NCI-H1694 treated with DMSO at 0.1 percent for 48 hours (cell line): ENCODE data around the gene NUP205.
"Not testable (repeated sequence)": the region's sequence is repeated elsewhere in the genome, so short reads cannot be mapped to it uniquely, and the experiment has no call there.

ENCODE experiments used
- DNase-seq: peaks from one replicate; lab custom pipeline; 2025; lab: John Stamatoyannopoulos, UW

NUP205 gene

DNA sequence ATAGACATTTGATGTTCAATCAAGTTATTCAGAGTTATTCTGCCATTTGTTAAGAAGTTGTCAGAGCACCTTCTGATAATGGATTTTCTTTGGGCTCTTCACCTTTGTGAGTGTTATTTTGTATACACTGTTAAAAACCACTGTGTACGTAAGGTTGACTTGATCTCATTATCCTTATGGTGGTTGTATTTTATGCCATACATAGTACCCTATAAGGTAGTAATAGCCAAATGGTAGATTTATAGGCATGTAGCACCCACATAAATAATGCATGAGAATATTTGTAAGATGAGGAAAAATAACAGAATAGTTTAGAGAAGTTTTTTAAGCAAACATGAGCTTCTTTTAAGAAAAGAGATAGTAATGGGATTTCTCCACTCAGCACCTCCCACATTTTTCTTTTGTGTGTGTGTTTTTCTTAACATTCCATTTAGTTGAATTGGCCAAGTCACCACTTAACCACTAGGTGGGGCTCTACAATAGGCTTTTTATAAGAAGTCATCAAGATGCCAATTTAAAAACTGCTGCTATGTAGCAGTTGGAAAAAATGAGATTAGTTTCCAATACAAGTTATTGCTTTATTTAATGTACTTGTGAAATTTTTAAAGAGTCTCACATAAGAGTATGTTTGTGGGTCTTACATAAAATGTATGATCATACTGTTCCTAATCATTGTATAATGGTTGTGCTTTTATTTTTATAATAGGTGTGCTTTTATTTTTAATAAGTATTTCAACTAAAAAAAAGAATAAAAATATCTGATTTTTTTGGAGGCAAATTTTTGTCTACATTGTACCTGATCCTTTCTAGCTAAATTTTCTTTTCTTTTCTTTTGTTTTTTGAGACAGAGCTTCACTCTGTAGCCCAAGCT is 63.5 kb downstream of the NUP205 start:
- peak; percentile 47 for DNase-seq

DNA sequence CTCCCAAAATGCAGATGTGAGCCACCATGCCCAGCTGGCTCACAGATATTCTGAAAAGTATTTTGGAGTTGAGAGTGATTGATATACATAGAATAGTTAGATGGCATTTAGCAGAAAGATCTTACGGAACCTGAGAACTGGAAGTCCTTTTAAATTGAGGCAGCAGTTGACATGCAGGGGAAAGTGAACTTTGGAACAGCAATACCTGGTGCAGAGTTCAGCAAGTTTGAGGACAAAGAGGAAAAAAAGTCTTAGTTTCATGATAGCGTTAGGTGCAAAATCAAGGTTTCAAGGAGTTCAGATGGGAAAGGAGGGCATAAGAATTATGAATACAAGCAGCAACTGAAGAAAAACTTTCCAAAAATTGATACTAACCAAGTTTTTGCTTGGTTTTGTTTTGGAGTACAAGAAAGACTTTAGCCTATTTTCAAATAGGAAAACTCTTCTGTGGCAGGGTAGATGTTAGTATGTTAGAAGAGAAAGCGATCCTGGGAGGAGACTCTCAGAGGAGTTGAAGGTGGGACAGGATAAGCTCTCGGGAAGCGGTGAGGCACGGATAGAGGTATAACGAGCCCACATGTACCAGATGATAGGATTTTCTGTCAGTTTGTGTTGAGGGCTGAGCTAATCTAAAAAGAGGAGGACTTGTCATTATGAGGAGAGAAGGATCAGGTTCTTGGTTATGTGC is 76.6 kb downstream of the NUP205 start:
- no peak for DNase-seq

DNA sequence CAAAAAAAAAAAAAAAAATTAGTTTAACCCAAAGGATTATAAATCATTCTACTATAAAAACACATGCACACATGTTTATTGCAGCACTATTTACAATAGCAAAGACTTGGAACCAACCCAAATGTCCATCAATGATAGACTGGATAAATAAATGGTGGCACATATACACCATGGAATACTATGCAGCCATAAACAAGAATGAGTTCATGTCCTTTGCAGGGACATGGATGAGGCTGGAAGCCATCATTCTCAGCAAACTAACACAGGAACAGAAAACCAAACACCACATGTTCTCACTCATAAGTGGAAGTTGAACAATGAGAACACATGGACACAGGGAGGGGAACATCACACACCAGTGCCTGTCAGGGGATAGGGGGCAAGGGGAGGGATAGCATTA is 82.0 kb downstream of the NUP205 start:
- not testable (repeated sequence) for DNase-seq

DNA sequence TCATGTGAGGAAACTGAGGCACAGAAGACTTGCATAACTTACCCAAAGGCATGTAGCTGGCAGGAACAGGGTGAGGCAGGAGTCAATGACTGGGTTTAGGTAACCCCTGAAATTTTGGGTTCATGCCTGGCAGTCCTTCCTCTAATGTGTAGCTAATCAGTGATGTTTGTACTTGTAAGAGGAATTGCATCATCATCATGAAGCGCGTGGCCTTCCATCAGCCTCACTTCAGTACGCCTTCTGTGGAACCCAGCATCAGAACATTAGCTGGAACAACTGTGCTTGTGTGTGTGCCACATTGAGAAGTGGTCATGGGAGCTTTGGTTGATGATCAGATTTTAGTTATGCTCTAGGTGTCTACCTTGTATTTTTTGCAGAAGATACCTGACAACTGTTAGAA is 86.4 kb downstream of the NUP205 start:
- DNase-seq, result no peak

DNA sequence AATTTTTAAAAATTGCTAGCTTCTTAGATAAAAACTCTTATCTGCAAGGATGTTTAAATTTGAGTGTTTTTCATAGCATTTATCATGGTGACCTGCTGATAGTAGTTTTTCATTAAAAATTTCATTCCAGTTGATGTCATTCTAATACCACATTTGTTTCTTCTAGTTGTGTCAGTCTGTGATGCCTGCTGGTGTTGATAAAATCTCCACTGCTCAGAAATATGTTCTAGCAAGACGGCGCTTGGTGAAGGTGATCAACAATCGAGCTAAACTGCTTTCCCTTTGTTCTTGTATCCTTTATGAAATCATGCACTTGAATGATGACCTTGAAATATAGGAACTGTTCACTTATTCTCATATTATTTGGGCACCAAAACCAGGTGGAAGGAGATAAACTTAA is 87.0 kb downstream of the NUP205 start:
- no peak for DNase-seq

DNA sequence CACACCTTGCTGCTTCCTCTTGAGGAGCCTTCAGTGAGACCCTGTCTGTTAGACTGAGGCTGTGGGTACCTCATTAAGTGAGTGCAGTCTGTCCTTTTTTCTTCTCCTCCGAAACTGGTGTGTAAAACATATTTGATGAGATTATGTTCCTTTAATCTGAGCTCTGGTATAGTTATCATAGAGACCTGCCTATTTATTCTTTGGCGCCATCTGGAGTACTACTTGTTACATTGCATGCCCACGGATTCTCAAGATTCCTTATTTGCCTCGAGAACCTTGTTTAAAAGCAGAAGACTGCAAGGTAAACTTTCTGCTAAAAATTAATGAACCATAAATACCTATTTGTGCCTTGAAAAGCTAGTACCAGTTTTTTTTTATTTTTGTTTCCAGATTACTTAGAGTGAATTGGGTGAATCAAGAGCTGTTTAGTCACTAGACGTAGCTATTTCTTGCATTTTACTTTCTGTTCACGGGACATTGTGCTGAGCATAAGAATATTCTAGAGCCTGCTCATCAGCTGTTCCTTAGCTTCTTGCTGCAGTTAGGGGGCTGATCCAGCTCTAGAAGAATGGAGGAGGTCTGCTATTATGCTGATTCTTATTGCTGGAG is 87.7 kb downstream of the NUP205 start:
- peak; percentile 57 for DNase-seq

DNA sequence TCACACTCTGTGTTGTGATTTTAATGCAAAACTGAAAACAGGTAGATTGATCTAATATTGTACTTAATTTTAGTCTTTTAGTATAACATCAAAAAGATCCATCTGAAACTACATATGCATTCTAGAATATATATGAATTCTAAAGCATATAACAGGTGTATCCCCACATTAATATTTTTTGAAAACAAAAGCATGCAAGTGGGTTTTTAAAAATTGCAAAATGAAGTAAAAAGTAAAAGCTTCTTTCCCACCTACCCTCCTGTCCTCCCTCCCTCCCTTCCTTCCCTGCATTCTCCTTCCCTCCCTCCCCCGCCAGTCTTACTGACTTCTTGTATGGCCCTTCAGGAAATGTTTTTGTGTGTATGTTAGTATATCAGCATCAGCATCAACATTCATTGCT is 90.0 kb downstream of the NUP205 start:
- DNase-seq, result no peak

DNA sequence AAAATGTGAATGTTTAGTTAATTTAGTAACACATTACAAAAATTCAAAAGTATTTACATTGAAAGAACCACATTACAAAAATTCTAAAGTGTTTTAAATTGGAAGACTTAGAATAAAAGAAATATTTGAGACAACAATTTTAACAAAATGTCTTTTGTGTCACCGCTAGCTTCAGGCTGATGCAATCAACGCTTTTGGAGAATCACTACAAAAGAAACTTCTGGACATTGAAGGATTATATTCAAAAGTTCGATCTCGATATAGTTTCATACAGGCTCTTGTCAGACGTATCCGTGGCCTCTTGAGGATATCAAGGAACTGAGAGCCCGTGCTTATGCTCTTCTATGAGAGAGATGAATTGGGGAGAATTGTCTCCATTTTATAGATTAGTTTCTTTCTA is 90.5 kb downstream of the NUP205 start:
- DNase-seq, result no peak

DNA sequence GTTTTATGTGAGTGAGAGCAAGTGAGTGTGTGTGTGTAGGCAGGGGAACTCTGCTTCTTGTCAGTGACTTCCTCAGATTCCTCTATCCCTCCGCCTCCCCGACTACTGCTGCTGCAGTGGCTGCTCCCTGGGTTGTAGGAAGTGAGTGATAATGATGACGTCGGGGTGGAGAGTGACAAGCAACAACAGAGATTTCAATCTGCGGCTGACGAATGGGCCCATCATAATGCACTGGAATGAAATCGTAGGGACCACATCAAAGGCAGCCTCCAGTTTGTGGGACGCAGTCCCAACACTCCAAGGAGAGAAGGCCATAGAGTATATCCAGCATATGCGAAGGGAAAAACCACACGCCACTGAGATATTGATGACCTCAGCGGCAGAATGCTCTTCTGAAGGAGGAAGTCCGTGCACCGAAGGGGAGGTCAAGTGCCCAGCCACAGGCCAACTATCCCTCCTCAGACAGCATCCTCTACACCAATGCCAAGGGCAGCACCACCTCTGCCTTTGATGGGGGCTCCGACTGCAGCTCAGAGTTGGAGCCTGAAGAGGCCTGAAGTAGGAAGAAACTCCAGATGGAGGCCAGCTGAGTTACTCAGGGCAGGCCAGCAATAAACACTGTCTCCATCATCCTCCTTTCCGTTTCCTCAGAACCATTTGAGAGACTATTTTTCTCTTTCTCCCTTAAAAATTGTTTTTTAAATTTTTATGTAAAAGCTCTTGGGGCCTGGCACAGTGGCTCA is 93.3 kb downstream of the NUP205 start:
- DNase-seq, result no peak

DNA sequence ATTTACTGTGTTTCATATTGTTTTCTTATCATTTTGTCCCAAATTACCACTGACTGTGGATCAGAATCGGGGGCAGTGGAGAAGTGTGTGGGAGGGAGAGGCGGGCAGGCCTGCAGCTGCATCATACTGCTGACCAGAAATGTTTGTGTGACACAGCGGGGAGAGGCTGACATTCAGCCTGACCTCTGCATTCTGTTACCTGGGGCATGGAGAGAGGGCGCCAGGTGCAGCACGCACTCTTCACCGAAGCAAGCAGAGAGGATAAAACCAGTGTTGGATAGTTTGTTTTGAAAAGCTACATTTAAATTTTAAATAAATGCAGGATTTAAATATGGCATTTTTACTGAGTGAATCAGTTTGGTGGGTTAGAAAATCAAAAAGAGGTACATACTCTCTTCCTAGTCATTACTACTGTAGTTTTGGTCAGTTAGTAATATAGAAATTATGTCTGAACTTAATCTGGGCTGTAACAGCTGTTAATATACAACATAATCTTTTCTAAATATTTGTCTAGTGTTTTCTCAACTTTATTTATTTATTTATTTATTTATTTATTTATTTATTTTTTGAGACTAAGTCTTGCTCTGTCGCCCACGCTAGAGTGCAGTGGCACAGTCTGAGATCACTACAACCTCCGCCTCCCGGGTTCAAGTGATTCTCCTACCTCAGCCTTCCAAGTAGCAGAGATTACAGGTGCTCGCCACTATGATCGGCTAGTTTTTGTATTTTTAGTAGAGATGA is 95.8 kb downstream of the NUP205 start:
- no peak for DNase-seq

DNA sequence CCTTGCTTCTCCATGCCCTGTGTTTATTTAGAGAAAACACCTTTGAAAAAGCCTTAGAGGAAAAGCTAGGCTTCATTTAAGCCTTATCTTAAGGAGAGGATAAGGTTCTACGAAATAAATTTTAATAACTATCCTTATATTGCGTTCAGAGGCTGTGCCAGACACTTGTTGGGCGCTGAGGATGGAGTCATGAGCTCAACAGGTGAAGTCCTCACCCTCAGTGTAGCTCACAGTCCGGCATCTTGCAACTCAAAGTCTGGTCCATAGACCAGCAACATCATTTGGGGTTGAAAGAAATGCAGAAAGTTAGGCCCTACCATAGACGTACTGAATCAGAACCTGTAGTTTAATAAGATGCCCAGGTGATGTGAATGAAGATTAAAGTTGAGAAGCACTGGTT is 100.8 kb downstream of the NUP205 start:
- DNase-seq, result no peak

DNA sequence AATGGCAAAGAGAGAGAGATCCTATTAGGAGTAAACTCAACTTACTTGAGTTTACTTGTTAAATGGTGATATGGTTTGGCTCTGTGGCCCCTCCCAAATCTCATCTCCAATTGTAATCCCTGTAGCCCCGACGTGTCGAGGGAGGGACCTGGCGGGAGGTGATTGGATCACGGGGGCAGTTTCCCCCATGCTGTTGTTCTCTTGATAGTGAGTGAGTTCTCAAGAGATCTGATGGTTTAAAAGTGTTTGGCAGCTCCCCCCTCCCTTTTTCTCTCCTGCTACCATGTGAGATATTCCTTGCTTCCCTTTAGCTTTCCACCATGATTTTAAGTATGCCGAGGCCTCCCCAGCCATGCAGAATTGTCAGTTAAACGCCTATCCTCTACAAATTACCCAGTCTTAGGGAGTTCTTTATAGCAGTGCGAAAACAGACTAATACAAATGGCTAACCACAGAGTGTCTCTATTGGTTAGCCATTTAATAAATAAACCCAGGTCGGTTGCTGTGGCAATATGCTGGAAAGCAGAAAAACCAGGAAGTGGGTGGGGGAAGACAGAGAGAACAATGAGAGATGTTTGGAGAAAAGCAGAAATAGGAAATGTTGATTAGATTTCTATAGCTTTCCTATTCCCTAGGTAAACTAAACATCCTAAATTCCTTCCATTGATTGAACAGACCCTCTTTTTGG is 101.6 kb downstream of the NUP205 start:
- DNase-seq, result no peak

DNA sequence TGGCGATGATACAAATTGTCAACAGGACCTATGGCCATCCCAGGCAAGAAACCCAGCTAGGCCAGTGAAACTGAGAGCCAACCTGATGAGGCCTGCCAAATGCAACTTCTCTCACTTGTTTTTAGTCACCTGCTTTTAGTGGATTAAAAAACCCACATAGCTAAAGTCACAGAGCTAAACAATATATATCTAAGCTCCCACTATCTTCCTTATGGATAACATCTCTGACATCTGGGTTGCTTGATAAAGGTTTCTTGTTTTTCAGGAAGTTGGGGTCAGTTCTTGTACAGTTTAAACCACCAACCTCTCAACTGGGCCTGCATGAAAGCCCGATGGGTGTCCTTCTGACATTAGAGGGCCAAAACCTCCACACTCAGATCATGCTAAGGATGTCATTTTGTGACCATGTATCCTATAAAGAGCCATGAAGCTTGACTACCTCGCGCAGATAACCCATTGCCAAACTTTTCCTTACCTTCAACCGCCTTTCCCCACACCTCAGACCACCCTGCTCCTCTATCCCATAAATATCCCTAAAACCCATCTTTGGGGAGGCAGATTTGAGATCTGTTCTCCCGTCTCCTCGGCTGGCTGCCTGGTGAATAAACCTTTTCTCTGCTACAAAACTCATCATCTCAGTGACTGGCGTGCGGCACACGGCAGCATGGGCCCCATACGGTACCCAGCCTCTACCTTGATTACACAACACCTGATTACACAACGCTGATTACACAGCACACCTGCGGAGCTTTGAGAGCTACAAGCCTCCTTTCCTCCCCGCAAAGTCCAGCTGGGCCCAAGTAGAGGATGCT is 103.8 kb downstream of the NUP205 start:
- no peak for DNase-seq

DNA sequence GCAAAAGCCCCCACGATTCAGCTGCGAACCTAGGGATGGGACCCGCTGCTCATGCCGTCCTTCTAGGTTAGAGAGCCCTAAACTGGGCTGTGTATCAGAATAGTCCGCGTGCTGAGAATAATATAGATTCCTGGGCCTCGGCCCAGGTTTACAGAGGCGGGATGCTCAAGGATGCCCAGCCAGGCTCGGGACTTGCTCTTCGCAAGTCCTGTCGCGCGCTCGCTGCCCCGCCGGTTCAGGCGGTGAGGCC is 104.3 kb downstream of the NUP205 start:
- no peak for DNase-seq

DNA sequence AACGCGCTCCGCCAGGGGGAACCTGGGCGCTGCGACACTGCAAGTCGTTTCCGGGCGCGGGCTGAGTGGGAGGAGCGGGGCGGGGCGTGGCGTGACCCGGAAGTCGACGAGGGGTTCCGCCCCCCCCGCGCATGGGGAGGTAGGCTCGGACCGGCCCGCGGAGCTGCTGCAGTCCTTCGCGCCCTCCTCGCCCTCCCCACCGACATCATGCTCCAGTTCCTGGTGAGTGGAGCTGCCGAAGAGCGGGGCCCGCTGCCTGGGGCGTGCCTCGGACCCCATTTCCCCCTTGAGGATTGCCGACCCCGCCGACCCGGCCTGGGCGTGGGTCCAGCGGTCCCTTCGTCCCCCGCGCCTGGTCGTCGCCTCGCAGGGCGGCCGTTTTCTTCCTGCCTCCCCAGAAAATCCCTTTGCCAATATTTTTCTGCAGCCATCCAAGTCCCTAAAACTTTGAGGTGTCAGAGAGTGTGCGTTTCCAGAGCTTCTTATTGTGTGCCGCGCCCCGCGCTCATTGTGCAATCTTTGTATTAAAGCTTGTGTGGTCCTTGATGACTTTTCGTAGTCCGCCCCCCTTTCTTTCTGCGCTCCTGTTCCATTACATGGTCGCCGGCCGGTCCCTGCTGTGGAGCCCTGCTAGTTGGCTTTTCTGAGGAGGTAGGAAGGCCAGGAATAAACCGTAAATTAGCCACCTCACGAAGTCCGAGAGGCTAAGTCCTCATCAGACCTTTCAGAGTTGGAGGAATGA is 104.8 kb downstream of the NUP205 start, which contains the start of gene STMP1:
TSS of gene STMP1 (plus strand) at position 142 of the 742 bp plus-strand sequence.
- DNase-seq, result peak; percentile 88

DNA sequence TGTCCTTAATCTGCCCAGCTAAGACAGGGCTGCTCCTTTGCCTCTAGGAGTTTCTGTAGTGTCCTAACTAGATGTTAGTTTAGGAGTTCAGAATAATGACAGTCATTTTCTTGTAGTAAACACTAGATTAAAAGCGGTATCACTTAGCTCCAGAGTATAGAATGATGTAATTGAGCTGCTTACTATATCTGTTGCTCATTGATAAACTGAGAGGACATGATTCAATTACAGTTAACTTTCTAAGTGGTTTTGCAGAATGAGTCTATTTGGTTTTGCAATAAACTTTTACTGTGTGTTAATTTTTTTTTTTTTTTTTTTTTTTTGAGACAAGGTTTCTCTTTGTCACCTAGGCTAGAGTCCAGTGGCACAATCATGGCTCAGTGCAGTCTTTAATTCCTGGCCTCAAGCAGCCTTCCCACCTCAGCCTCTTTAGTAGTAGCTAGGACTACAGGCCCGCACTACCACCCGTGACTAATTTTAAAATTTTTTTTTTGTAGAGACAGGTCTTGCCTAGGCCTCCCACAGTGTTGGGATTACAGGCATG is 106.4 kb downstream of the NUP205 start:
- no peak for DNase-seq

DNA sequence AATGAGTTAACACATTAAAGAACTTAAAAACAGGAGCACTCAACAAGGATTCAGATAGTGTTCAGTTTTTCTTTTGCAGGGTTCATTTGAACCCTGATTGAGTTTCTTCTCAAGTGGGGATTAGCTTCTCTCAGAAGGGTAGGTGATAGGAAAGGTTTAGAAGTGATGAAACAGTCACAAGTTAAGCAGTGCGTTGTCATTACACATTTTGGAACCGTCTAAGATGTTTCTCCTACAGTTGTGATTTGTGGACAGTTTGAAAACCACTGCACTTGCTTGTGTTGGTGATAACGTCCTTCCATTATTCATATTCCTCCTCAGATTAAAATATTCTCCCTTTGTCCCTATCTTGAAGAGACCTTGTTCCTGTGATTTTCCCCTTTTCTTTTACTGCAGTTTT is 107.3 kb downstream of the NUP205 start:
- DNase-seq, result no peak

DNA sequence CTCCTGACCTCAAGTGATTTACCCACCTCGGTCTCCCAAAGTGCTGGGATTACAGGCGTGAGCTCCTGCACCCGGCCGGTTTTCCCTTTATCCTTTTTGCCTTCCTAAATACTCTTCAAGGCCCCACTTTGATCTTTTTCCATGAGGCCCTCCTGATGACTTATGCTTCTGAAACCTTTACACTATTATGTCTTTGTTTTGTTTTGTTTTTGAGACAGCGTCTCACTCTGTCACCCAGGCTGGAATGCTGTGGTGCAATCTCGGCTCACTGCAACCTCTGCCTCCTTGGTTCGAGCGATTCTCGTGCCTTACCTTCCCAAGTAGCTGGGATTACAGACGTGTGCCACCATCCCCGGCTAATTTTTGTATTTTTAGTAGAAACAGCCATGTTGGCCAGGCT is 108.4 kb downstream of the NUP205 start:
- no peak for DNase-seq

DNA sequence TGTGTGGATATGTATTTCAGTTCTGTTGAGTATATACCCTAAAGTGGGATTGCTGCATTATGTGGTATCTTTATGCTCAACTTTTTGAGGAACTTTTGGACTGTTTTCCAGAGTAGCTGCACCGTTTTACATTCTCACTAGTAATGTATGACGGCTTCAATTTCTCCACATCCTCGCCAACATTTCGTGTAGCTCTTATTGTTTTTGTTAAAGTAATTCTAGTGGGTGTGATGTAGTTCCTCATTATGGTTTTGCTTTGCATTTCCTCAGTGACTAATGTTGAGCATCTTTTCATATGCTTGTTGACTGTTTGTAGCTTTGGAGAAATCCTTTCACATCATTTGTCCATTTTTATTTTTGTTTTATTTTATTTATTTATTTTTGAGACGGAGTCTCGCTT is 109.1 kb downstream of the NUP205 start:
- DNase-seq, result no peak
